Astrocyte of the cerebellum (primary cell): Measurements from ENCODE around the gene RPLP2.

Experiments
- DNase-seq: peaks from one replicate; pipeline ENCODE4 v3.0.0-alpha.2; 2011; ENCODE audit warnings: low read depth
- H3K4me3 ChIP-seq: 2 replicates; pipeline ENCODE4 v1.5.1; 2011; ENCODE audit warnings: mild to moderate bottlenecking, low read depth, low read length, moderate library complexity
- in situ Hi-C: cut with HindIII; loops from 2 replicates; pipeline ENCODE4 v1.10.0; 2017; ENCODE audit warnings: low sequenced_read_pairs
- TF ChIP-seq, protein P1 (sequence below): IDR thresholded peaks from 2 replicates; pipeline ENCODE4 v1.5.1; 2012; ENCODE audit warnings: low read length, low read depth, moderate library complexity, mild to moderate bottlenecking; ENCODE audit errors: missing control alignments

Gene RPLP2

DNA sequence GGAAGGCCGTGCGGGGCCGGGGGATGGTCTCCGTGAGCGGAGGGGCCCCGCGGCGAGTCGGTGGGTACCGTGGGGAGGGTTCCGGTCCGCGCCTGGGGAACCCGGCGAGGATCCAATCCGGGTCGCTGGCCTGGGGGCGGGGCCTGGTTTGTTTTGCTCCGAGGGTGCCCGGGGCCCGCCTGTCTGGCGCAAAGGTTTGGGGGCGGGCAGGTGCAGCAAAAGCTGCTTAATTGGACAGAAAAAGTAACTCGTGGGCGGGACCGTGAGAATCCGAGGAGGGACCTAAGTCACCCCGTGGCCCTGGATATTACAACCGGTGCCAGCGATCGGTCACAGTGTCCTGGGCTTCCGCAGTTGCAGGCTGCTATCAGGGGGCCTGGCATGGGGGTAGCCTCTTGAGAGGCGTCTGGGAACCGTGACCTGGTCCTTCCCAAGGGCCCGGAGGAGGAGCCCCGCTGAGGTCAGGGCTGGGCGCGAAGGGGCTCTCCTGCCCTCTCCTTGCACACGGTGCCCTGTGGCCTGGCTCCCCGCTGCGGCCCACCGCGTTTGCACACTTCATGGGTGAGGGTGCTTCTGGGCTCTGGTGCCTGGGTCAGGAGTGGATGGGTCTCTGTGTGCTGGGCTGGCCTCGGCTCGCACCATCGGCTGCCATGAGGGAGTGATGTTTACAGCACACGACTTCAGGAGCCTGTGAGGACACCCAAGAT lies 10.3 kb downstream of the RPLP2 start:
- in situ Hi-C loops = no loop called here
- DNase-seq = no peak
- TF ChIP-seq, protein P1, sequence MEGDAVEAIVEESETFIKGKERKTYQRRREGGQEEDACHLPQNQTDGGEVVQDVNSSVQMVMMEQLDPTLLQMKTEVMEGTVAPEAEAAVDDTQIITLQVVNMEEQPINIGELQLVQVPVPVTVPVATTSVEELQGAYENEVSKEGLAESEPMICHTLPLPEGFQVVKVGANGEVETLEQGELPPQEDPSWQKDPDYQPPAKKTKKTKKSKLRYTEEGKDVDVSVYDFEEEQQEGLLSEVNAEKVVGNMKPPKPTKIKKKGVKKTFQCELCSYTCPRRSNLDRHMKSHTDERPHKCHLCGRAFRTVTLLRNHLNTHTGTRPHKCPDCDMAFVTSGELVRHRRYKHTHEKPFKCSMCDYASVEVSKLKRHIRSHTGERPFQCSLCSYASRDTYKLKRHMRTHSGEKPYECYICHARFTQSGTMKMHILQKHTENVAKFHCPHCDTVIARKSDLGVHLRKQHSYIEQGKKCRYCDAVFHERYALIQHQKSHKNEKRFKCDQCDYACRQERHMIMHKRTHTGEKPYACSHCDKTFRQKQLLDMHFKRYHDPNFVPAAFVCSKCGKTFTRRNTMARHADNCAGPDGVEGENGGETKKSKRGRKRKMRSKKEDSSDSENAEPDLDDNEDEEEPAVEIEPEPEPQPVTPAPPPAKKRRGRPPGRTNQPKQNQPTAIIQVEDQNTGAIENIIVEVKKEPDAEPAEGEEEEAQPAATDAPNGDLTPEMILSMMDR = no peak
- H3K4me3 ChIP-seq = peak overlapping the region; percentile 68

DNA sequence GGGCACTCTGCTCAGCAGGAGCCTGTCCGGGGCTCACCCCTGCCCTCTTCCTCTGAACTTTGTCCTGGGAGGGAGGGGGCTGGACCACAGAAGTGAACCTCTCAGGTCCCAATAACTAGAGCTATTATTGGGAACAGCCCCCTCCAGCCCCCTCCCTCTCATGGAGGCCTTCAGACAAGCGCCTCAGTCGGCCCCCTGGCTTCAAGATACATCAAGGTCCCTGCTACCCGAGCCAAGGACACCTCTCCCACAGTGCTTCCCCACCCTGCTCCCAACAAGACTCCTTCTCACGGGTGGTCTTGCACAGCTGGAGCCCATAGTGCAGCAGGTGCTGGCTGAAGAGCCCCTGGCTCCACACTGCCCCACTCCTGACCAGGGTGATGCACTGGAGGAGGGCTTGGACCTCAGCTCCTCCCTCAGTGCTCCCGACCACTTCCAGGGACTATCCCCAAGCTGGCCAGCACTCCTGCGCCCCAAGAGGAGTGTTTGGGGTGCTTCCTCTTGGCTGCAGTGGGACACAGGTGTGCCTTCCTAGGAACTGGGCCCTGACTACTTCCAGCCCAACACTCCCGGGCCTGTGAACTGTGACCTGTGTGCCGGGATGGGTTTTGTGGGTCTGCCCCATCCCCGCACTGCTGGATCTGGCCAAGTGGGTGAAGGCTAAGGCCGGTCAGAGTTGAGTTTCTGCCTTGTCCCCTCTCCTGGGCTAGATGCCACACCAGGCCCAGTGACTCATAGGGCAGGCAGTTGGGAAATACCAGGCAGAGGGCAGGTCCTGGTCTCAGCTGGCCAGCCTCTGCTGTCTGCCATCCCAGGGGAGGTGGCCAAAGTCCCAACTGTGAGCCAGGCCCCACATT lies 11.1 kb downstream of the RPLP2 start:
- in situ Hi-C loops = no loop called here
- no peak for DNase-seq
- peak overlapping the region; percentile 68 for H3K4me3 ChIP-seq
- TF ChIP-seq, protein P1 = no peak

DNA sequence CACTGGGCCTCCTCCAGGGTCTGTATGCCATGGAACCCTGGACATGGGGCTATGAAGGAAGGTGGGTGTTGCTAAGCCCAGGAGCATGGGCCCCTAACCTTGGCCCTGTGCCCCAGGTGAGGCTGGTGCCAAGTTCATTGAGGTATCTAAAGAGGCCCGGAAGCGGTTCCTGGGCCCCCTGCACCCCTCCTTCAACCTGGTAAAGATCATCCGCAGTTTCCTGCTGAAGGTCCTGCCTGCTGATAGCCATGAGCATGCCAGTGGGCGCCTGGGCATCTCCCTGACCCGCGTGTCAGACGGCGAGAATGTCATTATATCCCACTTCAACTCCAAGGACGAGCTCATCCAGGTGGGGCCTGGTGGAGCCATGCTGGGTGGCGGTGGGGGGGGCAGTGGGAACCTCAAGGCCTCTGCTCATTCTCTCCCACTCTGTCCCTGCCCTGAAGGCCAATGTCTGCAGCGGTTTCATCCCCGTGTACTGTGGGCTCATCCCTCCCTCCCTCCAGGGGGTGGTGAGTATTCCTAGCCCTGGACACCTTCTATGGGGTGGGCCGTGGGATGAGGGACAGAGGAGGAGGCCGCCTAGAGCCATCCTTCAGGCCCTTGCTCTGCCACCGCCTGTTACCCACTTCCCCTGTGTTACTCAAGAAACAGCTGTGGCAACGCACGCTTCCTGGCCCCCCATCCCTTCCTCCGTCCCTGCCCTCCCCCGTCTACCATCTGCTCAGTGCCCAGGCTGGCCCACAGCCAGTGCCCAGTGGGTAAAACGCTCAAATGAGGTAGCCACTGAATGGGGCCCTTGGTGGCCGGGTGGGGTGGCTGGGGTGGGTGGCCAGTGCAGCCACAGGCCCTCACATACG lies 12.0 kb downstream of the RPLP2 start:
- H3K4me3 ChIP-seq = peak overlapping the region; percentile 5
- no peak for DNase-seq
- in situ Hi-C loops = no loop called here
- TF ChIP-seq, protein P1 = no peak

GRCh38 chr11:823441-824291 lies 13.9 kb downstream of the RPLP2 start:
- TF ChIP-seq, protein P1 = no peak
- no peak for DNase-seq
- no peak overlapping the region for H3K4me3 ChIP-seq
- in situ Hi-C loops = no loop called here

- DNase-seq = no peak
- in situ Hi-C loops = no loop called here
- TF ChIP-seq, protein P1 = no peak
- H3K4me3 ChIP-seq = no peak overlapping the region
Observed at GRCh38 chr11:824292-824880, 14.6 kb downstream of the RPLP2 start.
